GM19351 (cell line): ENCODE data around the gene BTRC.

Experiments used
- ATAC-seq: cut with Tn5 transposase; IDR thresholded peaks from one replicate; pipeline ENCODE4 v1.9.1; 2021; ENCODE audit warnings: mild to moderate bottlenecking, moderate library complexity; ENCODE audit not compliant: unreplicated experiment

Gene BTRC

GRCh38 chr10:101476383-101476782, 122.4 kb downstream of the BTRC start:
- ATAC-seq = no peak

GRCh38 chr10:101478956-101479355, 125.0 kb downstream of the BTRC start:
- ATAC-seq = no peak

- ATAC-seq = no peak
Measured at GRCh38 chr10:101481256-101481655, 127.3 kb downstream of the BTRC start.

GRCh38 chr10:101482568-101482967, 128.6 kb downstream of the BTRC start:
- ATAC-seq = no peak

GRCh38 chr10:101484175-101484745, 130.3 kb downstream of the BTRC start:
- no peak for ATAC-seq

GRCh38 chr10:101485207-101485606, 131.2 kb downstream of the BTRC start:
- no peak for ATAC-seq

GRCh38 chr10:101485681-101486554, 132.0 kb downstream of the BTRC start:
- no peak for ATAC-seq

GRCh38 chr10:101487399-101487798, 133.4 kb downstream of the BTRC start:
- no peak for ATAC-seq

- ATAC-seq = no peak
Measured at GRCh38 chr10:101489355-101489754, 135.4 kb downstream of the BTRC start.

- no peak for ATAC-seq
Measured at GRCh38 chr10:101490026-101490425, 136.1 kb downstream of the BTRC start.

- no peak for ATAC-seq
Measured at GRCh38 chr10:101492205-101492604, 138.2 kb downstream of the BTRC start.

GRCh38 chr10:101492814-101493213, 138.8 kb downstream of the BTRC start:
- ATAC-seq = no peak

- no peak for ATAC-seq
Measured at GRCh38 chr10:101493249-101493648, 139.3 kb downstream of the BTRC start.

- no peak for ATAC-seq
Measured at GRCh38 chr10:101493782-101494281, 139.9 kb downstream of the BTRC start.

- no peak for ATAC-seq
Measured at GRCh38 chr10:101494650-101495049, 140.7 kb downstream of the BTRC start.

- ATAC-seq = no peak
Measured at GRCh38 chr10:101495324-101495925, 141.5 kb downstream of the BTRC start.

- ATAC-seq = no peak
Measured at GRCh38 chr10:101504438-101504837, 150.5 kb downstream of the BTRC start.

- ATAC-seq = no peak
Measured at GRCh38 chr10:101506829-101507661, 153.1 kb downstream of the BTRC start.

- no peak for ATAC-seq
Measured at GRCh38 chr10:101507828-101508227, 153.9 kb downstream of the BTRC start.

GRCh38 chr10:101511938-101512337, 158.0 kb downstream of the BTRC start:
- no peak for ATAC-seq

GRCh38 chr10:101512738-101513137, 158.8 kb downstream of the BTRC start:
- ATAC-seq = no peak
